ENCODE results near the gene TP73.

GRCh38 chr1:3664700-3665375 lies 12.5 kb downstream of the TP73 start:
- TF ChIP-seq FOXK2 (IDR thresholded peaks at IDR 0.05) (no peak), ARNT (IDR thresholded peaks at IDR 0.05) (no peak), ELF4 (IDR thresholded peaks at IDR 0.05) (no peak), HDGF (IDR thresholded peaks at IDR 0.05; ENCODE audit: borderline replicate concordance) (no peak), TARDBP (IDR thresholded peaks at IDR 0.05) (no peak), SP1 (IDR thresholded peaks at IDR 0.05) (no peak), FOXA1 (IDR thresholded peaks at IDR 0.05) (no peak), CTBP1 (IDR thresholded peaks at IDR 0.05; ENCODE audit: borderline replicate concordance) (no peak)

Measured in HEK293T (cell line).